AG09309 (cell line): ENCODE data around the gene PLEKHM1.
"Not testable (repeated sequence)": the region's sequence is repeated elsewhere in the genome, so short reads cannot be mapped to it uniquely, and the experiment has no call there.

ENCODE experiments used
- DNase-seq: peaks from one replicate; pipeline ENCODE4 v3.0.0-alpha.2; 2010; ENCODE audit warnings: low read depth
- H3K4me3 ChIP-seq: 2 replicates; pipeline ENCODE4 v1.5.1; 2011; ENCODE audit warnings: mild to moderate bottlenecking, low read depth, low read length, moderate library complexity; ENCODE audit not compliant: control insufficient read depth
- TF ChIP-seq, protein P1 (sequence below): IDR thresholded peaks from 2 replicates; pipeline ENCODE4 v1.5.1; 2011; ENCODE audit warnings: mild to moderate bottlenecking, low read depth, low read length, inconsistent platforms; ENCODE audit not compliant: insufficient read depth, control insufficient read depth; ENCODE audit errors: missing control alignments

The PLEKHM1 gene

GRCh38 chr17:45446872-45447625 is 43.5 kb downstream of the PLEKHM1 start:
- H3K4me3 ChIP-seq, DNase-seq: not testable (repeated sequence)

- not testable (repeated sequence) for DNase-seq, H3K4me3 ChIP-seq
These were observed 44.4 kb downstream of the PLEKHM1 start for GRCh38 chr17:45445901-45446743.

DNA sequence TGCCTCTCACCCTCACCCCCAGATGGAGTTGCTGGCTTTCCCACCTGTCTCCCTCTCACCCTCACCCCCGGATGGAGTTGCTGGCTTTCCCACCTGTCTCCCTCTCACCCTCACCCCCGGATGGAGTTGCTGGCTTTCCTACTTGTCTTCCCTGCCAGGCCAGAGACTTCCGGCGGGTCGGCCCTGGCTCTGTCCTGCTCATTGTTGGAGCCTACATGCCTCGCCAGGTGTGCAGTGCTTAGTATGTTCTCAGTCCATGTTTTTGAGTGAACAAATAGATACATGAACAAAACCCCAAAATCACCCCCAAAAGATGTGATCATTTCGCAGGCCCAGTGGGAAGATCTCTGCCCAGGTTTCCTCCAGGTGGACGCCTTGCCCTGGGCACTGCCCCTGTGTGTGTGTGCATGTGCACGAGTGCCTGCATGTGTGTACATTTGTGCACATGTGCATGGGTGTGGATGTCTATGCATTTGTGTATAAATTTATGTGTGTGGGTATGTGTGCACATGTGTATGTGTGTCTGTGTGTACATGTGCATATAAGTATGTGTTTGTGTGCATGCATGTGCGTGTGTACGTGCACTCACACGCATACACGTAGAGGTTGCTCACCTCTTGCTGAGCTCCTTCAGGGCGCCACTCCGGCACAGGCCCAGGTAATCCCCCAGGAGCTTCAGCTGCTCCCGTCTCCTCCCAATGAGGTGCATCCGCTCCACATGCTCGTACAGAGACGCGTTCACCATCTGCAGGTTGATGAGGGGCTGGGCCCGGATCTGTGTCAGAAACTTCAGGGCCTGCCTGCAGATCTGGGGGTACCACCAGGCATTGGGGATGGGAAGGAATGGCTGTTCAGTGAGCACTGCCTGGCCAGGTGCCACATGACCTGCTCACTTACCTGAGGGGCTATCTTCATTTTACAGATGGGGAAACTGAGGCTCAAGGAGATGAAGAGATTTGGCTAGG is 45.4 kb downstream of the PLEKHM1 start:
- DNase-seq, H3K4me3 ChIP-seq: not testable (repeated sequence)

DNA sequence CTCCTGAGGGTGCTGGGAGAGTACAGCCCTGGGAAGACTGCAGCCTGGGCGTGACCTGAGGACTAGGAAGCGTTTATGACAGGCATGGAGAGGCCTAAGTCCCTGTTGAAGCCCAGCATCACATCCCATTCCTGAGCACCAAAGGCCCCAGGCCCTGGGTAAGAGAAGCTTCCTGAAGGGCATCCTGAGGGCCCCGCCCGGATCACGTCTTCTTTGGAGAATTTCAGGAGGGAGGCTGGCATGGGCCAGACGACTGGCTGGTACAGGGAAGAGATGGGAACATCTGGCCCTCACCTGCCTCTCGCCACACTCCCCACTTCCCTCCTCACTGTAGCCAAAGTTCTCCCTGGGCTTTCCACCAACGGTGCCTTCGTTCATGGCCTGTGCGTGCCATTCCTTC is 46.2 kb downstream of the PLEKHM1 start:
- DNase-seq, H3K4me3 ChIP-seq: not testable (repeated sequence)

DNA sequence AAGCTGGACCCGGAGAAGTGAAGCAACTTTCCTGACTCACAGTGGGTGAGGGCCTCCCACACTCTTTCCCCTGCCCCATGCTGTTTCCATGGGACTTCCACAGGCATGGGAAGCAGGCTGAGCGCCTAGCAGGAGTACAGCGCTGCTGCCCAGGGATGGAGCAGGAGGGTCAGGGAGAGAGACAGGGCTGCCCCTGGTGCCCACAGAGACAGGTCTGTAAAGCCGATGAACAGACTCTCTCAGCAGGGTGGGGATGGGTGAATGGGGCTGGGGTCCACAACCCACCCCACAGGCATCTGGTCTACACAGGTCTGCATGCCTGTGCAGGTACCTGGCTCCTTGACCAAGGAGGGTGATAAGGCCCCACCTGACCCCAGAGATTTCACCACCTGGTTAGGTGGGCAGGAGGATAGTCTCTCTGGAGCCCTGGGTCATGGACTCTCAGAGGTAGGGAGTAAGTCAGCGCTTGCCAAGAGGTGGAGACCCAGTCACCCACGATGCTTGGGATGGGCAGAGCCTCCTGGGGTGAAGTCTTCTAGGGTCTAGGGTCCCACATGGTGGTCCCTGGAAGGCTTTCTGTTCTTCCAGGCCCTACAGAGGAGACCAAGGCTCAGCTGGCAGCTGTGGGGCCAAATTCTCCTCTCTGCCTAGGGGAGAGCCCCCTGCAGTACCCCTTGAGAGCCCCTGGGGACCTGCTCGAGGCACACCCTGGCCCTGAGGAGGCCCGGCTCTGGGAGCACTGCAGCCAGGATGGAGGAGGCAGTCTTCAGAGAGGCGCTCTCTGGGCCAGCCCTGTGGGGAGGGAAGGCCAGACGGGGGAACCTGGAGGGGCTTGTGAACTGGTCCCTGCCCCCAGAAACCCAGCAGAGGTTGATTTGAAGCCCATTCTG is 46.9 kb downstream of the PLEKHM1 start:
- not testable (repeated sequence) for H3K4me3 ChIP-seq, DNase-seq

GRCh38 chr17:45441526-45442310 is 48.8 kb downstream of the PLEKHM1 start:
- no peak for DNase-seq
- H3K4me3 ChIP-seq: no peak overlapping the region
- TF ChIP-seq, protein P1, sequence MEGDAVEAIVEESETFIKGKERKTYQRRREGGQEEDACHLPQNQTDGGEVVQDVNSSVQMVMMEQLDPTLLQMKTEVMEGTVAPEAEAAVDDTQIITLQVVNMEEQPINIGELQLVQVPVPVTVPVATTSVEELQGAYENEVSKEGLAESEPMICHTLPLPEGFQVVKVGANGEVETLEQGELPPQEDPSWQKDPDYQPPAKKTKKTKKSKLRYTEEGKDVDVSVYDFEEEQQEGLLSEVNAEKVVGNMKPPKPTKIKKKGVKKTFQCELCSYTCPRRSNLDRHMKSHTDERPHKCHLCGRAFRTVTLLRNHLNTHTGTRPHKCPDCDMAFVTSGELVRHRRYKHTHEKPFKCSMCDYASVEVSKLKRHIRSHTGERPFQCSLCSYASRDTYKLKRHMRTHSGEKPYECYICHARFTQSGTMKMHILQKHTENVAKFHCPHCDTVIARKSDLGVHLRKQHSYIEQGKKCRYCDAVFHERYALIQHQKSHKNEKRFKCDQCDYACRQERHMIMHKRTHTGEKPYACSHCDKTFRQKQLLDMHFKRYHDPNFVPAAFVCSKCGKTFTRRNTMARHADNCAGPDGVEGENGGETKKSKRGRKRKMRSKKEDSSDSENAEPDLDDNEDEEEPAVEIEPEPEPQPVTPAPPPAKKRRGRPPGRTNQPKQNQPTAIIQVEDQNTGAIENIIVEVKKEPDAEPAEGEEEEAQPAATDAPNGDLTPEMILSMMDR: no peak

DNA sequence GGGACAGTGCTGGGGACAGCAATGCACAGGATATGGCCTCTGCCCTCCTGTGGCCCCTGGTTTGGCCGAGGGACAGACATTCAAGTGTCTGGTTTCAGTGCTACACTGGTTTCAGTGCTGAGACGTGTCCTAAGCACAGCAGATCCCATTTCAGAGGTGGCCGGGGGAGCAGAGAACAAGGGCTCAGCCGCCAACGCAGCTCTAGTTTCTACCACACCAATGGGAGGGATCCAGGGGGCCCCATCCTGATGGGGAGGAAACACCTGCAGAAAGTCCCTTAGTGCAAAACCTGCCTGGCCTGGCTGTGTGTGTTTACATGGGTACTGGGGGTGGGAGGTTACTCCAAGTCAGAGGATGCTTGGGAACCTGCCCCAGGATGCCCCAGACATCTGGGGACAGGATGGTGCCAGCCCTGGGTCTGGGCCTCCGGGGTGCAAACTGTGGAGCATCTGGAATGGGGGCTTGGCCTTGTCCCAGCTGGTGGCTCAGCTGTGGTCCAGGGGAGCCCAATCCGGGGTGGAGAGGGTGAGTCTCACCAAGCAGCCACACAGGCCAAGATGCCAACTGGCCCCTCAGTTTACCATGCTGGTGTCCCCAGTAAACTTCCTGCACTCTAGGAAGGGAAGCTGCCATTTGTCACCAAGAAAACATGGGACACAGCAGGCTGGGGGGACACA is 49.5 kb downstream of the PLEKHM1 start:
- DNase-seq, H3K4me3 ChIP-seq: not testable (repeated sequence)

DNA sequence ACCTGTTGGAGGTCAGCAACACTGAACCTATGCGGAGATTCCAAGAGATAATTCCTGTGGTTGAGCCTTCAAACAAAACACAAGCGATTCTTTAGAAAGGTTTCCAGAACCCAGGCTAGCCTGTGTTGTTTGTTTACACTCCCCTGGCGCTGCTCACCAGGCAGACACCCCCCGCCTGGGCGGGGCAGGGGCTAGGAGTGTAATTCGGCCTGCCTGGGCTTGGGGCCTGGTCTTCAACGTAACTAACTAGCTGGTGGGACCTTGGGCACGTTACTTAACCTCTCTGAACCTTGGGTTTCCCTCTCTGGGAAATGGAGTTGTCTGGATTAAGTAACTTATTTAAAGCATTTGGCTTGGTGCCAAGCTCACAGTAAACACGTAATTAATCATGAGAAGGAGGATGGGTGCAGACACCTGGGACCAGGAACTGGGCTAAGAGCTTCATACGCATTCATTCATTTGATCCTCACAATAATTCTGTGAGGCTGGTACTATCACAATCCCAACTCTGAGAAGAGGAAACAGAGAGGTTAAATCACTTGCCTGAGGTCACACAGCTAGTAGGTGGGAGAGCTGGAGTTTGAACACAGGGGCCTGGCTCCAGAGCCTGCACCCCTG is 50.3 kb downstream of the PLEKHM1 start:
- H3K4me3 ChIP-seq: no peak overlapping the region
- TF ChIP-seq, protein P1: no peak
- DNase-seq: no peak
